ENCODE results near the gene EGFL8. TPM values are rescaled to one million over a fixed set of nuclear protein-coding genes. Genes with fewer than 3 reads are reported as not detected.

EGFL8 gene
- total and polyA plus RNA-seq, 9 of the 15 experiments (the other 6 are each of a cell fraction or from before 2014, with no cell fraction given): 2.2 to 47.4 (median 14.2) TPM

DNA sequence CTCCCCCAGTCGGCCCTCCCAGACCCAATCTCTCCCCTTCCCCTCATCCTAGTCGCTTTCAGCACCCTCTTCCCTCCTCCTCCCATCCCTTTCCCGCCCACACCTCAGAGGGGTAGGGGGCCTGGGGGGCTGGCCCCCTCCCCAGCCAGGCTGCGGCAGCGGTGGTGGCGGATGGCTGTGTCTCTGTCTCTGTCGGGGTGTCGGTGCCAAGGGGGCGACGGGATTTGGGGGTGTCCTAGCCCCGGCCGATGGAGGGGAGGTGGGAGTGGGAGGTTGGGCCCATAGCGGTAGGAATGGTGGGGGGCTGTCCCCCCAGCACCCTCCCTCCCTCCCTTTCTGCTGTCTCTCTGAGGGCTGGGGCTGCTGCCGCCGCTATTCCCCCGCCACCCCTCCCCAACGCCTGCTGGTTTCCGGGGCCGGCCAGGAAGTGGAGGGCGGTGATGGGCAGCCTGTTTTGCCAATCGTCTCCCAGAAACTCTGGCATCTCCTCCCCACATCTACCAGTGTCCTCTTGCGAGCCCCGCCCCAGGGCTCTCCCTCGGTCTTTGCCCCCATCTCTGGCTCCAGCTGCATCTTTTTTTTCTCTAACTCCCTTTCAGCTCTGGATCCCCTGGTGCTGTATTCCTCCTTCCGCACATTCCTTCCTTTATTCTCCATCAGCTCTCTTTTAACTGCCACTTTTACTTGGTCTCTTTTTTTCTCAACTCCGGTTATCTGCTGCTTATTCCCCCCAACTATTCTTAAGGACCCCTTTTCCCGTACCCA, 11.5 kb downstream of the EGFL8 start, which contains the start of gene AGPAT1 (continued):
- TF ChIP-seq, protein P1, sequence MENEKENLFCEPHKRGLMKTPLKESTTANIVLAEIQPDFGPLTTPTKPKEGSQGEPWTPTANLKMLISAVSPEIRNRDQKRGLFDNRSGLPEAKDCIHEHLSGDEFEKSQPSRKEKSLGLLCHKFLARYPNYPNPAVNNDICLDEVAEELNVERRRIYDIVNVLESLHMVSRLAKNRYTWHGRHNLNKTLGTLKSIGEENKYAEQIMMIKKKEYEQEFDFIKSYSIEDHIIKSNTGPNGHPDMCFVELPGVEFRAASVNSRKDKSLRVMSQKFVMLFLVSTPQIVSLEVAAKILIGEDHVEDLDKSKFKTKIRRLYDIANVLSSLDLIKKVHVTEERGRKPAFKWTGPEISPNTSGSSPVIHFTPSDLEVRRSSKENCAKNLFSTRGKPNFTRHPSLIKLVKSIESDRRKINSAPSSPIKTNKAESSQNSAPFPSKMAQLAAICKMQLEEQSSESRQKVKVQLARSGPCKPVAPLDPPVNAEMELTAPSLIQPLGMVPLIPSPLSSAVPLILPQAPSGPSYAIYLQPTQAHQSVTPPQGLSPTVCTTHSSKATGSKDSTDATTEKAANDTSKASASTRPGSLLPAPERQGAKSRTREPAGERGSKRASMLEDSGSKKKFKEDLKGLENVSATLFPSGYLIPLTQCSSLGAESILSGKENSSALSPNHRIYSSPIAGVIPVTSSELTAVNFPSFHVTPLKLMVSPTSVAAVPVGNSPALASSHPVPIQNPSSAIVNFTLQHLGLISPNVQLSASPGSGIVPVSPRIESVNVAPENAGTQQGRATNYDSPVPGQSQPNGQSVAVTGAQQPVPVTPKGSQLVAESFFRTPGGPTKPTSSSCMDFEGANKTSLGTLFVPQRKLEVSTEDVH (IDR thresholded peaks at IDR 0.05; ENCODE audit: low read depth, partially characterized antibody): peak; percentile 46
- TF ChIP-seq ARNT (IDR thresholded peaks at IDR 0.05) (peak; percentile 45 to 84; a peak in 2 of 4 replicates), ZEB2 (IDR thresholded peaks at IDR 0.05) (0 out of 2 replicates have a peak, but pooled peaks have one; percentile 47), ZNF507 (tag; conservative IDR thresholded peaks at IDR 0.05) (no peak), NELFE (IDR thresholded peaks at IDR 0.05; ENCODE audit: insufficient read depth, insufficient read length) (no peak), ZNF445 (CRISPR knock-in tag; IDR thresholded peaks at IDR 0.05; ENCODE audit: low read depth) (no peak), POLR2B (IDR thresholded peaks at IDR 0.05; ENCODE audit: low read depth, partially characterized antibody) (peak; percentile 44), NCOA4 (IDR thresholded peaks at IDR 0.05; ENCODE audit: partially characterized antibody) (peak; percentile 73), ZKSCAN1 (IDR thresholded peaks at IDR 0.05; ENCODE audit: low read depth, low read length) (no peak), GABPB1 (CRISPR knock-in tag; IDR thresholded peaks at IDR 0.05) (peak; percentile 90), DEAF1 (CRISPR knock-in tag; IDR thresholded peaks at IDR 0.05) (peak; percentile 28; the same call in 1 of the 2 replicates), TGIF2 (CRISPR knock-in tag; IDR thresholded peaks at IDR 0.05) (peak; percentile 87; the same call in 1 of the 2 replicates), HMG20B (CRISPR knock-in tag; IDR thresholded peaks at IDR 0.05) (no peak), CSDE1 (IDR thresholded peaks at IDR 0.05) (no peak)
- TF ChIP-seq, protein P2, sequence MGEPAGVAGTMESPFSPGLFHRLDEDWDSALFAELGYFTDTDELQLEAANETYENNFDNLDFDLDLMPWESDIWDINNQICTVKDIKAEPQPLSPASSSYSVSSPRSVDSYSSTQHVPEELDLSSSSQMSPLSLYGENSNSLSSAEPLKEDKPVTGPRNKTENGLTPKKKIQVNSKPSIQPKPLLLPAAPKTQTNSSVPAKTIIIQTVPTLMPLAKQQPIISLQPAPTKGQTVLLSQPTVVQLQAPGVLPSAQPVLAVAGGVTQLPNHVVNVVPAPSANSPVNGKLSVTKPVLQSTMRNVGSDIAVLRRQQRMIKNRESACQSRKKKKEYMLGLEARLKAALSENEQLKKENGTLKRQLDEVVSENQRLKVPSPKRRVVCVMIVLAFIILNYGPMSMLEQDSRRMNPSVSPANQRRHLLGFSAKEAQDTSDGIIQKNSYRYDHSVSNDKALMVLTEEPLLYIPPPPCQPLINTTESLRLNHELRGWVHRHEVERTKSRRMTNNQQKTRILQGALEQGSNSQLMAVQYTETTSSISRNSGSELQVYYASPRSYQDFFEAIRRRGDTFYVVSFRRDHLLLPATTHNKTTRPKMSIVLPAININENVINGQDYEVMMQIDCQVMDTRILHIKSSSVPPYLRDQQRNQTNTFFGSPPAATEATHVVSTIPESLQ (CRISPR knock-in tag; IDR thresholded peaks at IDR 0.05): no peak
- TF ChIP-seq, protein P3, sequence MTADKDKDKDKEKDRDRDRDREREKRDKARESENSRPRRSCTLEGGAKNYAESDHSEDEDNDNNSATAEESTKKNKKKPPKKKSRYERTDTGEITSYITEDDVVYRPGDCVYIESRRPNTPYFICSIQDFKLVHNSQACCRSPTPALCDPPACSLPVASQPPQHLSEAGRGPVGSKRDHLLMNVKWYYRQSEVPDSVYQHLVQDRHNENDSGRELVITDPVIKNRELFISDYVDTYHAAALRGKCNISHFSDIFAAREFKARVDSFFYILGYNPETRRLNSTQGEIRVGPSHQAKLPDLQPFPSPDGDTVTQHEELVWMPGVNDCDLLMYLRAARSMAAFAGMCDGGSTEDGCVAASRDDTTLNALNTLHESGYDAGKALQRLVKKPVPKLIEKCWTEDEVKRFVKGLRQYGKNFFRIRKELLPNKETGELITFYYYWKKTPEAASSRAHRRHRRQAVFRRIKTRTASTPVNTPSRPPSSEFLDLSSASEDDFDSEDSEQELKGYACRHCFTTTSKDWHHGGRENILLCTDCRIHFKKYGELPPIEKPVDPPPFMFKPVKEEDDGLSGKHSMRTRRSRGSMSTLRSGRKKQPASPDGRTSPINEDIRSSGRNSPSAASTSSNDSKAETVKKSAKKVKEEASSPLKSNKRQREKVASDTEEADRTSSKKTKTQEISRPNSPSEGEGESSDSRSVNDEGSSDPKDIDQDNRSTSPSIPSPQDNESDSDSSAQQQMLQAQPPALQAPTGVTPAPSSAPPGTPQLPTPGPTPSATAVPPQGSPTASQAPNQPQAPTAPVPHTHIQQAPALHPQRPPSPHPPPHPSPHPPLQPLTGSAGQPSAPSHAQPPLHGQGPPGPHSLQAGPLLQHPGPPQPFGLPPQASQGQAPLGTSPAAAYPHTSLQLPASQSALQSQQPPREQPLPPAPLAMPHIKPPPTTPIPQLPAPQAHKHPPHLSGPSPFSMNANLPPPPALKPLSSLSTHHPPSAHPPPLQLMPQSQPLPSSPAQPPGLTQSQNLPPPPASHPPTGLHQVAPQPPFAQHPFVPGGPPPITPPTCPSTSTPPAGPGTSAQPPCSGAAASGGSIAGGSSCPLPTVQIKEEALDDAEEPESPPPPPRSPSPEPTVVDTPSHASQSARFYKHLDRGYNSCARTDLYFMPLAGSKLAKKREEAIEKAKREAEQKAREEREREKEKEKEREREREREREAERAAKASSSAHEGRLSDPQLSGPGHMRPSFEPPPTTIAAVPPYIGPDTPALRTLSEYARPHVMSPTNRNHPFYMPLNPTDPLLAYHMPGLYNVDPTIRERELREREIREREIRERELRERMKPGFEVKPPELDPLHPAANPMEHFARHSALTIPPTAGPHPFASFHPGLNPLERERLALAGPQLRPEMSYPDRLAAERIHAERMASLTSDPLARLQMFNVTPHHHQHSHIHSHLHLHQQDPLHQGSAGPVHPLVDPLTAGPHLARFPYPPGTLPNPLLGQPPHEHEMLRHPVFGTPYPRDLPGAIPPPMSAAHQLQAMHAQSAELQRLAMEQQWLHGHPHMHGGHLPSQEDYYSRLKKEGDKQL (CRISPR knock-in tag; IDR thresholded peaks at IDR 0.05; ENCODE audit: borderline replicate concordance): peak; percentile 88; the same call in 1 of the 2 replicates

All from K562 (cell line).